Sigmoid colon (tissue), 3 donors: ENCODE data around the gene PRM2.

Experiments used
- POLR2A ChIP-seq, 2 donors: fragments of 450-650 bp; IDR thresholded peaks; one replicate each; pipeline ENCODE4 v1.6.1; 2016; ENCODE audit warnings: antibody characterized with exemption in 2 of 2, mild to moderate bottlenecking in 2 of 2, moderate library complexity in 2 of 2
- TF ChIP-seq, protein P1 (sequence below), 4 experiments: fragments of 450-650 bp in 3 of 4; fragments of 200-600 bp in 1 of 4; IDR thresholded peaks; one replicate each; pipeline ENCODE4 v1.5.1; 2016 to 2019; ENCODE audit warnings: antibody characterized with exemption in 4 of 4, mild to moderate bottlenecking in 3 of 4, moderate library complexity in 2 of 4

DNA sequence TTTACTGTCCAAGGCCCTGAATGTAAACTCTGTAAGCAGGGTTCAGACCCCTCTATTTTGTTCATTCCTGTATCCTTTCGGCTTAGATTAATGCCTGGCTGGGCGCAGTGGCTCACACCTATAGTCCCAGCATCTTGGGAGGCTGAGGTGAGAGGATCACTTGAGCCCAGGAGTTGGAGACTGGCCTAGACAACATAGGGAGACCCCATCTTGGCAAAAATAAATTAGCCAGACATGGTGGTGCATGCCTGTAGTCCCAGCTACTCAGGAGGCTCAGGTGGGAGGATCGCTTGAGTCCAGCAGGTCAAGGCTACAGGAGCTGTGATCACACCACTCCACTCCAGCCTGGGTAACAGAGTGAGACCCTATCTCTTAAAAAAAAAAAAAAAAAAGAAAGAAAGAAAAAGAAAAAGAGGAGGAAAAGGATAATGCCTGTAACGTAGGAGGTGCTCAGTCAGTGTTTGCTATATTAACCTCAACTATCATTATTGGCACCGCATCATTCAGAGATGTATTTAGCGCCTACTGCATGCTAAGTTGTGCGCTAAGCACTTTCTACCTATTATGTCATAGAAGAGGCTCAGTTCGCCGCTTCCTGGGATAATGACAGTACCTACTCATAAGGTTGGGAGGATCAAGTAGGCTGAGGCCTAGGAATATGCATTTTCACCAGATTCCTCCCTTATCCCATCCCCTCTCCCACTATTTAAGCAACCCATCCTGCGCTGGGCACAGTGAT, 25.3 kb downstream of the PRM2 start:
- TF ChIP-seq, protein P1, sequence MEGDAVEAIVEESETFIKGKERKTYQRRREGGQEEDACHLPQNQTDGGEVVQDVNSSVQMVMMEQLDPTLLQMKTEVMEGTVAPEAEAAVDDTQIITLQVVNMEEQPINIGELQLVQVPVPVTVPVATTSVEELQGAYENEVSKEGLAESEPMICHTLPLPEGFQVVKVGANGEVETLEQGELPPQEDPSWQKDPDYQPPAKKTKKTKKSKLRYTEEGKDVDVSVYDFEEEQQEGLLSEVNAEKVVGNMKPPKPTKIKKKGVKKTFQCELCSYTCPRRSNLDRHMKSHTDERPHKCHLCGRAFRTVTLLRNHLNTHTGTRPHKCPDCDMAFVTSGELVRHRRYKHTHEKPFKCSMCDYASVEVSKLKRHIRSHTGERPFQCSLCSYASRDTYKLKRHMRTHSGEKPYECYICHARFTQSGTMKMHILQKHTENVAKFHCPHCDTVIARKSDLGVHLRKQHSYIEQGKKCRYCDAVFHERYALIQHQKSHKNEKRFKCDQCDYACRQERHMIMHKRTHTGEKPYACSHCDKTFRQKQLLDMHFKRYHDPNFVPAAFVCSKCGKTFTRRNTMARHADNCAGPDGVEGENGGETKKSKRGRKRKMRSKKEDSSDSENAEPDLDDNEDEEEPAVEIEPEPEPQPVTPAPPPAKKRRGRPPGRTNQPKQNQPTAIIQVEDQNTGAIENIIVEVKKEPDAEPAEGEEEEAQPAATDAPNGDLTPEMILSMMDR (IDR thresholded peaks at IDR 0.05) = no peak
- TF ChIP-seq POLR2A (IDR thresholded peaks at IDR 0.05) = no peak
